Colonic mucosa (tissue), 4 donors: ENCODE data around the gene PROSER3. TPM values are rescaled to one million over a fixed set of nuclear protein-coding genes. Genes with fewer than 3 reads are reported as not detected.
A peak's percentile ranks its signal among the peaks of the same experiment; 100 is the strongest.

ENCODE experiments used
- DNase-seq: peaks from one replicate; pipeline ENCODE4 v3.0.0-alpha.2; 2020
- H3K27ac ChIP-seq: fragments of 200-600 bp; one replicate; pipeline ENCODE4 v1.8.0; 2021
- H3K27me3 ChIP-seq: fragments of 200-600 bp; one replicate; pipeline ENCODE4 v1.8.0; 2021
- H3K36me3 ChIP-seq: fragments of 200-600 bp; one replicate; pipeline ENCODE4 v1.8.0; 2021
- H3K4me1 ChIP-seq: fragments of 200-600 bp; one replicate; pipeline ENCODE4 v1.8.0; 2021; ENCODE audit warnings: mild to moderate bottlenecking
- H3K4me3 ChIP-seq: fragments of 200-600 bp; one replicate; pipeline ENCODE4 v1.8.0; 2021
- H3K9ac ChIP-seq, 2 donors: one replicate each; pipeline ENCODE4 v1.7.0; 2013; ENCODE audit warnings: control low read depth in 2 of 2, low read depth in 2 of 2, low read length in 2 of 2
- H3K9me3 ChIP-seq: fragments of 200-600 bp; one replicate; pipeline ENCODE4 v1.8.0; 2021
- CTCF ChIP-seq: fragments of 200-600 bp; IDR thresholded peaks from one replicate; pipeline ENCODE4 v1.8.0; 2022; ENCODE audit warnings: antibody characterized with exemption, mild to moderate bottlenecking
- intact Hi-C: fragments of 100-400 bp; cut with DNase I; formaldehyde crosslinking; loops from one replicate; pipeline ENCODE4 v1.14.1; 2022
- total RNA-seq, 2 donors: library from RNA; stranded (reverse); fragmentation: NEBNext Ultra II Directional in 1 of 2; extraction: Animal tissue kit (Norgen Biotek cat#: 25700) in 1 of 2; gene quantifications; one replicate each; pipeline ENCODE4 v1.2.1, GENCODE V29; 2021
- donor health status: healthy.
- donor health status: DM: no; HTN: no; CAD: no.
- donor health status: DM: no; HTN: no; CAD: no.

PROSER3 gene
- 10 to 100 TPM; 17.1 to 26.9 TPM for total RNA-seq

DNA sequence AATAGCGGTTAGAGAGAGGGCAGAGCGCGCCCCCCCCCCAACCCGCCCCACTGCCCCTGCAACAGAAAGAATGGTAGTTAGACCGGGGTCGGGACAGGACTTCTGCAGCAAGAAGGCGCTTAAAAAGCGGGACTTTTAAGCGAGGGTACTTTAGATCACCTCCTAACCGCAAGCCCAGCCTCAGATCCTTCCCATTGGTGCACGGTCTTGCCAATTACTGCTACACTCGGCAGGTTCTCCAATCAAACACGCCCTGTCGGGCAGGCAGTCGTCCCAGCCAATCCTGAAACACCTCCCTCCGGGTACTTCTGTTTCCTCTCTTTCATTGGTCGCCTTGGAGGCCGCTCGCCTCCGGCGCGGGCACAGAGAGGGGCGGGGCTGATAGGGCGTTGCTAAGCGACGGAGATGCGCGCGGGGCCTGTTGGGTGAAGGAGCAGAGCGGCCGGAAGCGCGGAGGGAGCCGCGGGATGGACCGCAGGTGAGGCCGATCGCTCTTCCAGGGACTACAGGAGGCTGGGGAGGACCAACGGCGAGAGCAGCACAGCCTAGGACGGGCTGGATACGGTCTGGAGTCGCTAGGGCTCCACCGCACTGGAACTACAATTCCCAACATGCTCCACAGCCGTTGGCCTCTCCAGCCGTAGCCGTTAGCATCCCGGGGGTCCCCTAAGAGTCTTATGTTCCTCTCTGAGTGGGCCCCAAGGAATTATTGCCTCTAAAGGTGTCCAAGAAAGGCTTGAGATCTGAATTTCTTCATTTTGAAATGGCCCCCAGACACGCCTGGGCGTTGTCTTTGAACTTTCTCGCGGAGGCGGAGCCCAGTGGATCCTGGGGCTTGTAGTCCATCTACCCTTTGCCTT lies at the start of gene PROSER3:
PROSER3 (plus strand) TSS at position 428 of the 860 bp plus-strand sequence; CDS start at position 468, 40 bp downstream.
- H3K27me3 ChIP-seq: no peaks in the 10 kb centered on the region
- no peak for TF ChIP-seq CTCF
- peak within 1 kb of the TSS; percentile 82 to 97 for H3K9ac ChIP-seq
- H3K36me3 ChIP-seq: peaks cover 5% of the 10 kb centered on the region
- H3K4me1 ChIP-seq: no peaks in the 10 kb centered on the region
- peak within 1 kb of the TSS; percentile 80 for H3K27ac ChIP-seq
- peak; percentile 98 for DNase-seq
- peak within 1 kb of the TSS; percentile 74 for H3K4me3 ChIP-seq
- no peaks in the 10 kb centered on the region for H3K9me3 ChIP-seq
- intact Hi-C loops: no loop called here

GRCh38 chr19:35708391-35708790 lies 49.6 kb upstream of the PROSER3 start:
- no peak overlapping the region for H3K9ac ChIP-seq
- H3K27ac ChIP-seq: no peak overlapping the region

DNA sequence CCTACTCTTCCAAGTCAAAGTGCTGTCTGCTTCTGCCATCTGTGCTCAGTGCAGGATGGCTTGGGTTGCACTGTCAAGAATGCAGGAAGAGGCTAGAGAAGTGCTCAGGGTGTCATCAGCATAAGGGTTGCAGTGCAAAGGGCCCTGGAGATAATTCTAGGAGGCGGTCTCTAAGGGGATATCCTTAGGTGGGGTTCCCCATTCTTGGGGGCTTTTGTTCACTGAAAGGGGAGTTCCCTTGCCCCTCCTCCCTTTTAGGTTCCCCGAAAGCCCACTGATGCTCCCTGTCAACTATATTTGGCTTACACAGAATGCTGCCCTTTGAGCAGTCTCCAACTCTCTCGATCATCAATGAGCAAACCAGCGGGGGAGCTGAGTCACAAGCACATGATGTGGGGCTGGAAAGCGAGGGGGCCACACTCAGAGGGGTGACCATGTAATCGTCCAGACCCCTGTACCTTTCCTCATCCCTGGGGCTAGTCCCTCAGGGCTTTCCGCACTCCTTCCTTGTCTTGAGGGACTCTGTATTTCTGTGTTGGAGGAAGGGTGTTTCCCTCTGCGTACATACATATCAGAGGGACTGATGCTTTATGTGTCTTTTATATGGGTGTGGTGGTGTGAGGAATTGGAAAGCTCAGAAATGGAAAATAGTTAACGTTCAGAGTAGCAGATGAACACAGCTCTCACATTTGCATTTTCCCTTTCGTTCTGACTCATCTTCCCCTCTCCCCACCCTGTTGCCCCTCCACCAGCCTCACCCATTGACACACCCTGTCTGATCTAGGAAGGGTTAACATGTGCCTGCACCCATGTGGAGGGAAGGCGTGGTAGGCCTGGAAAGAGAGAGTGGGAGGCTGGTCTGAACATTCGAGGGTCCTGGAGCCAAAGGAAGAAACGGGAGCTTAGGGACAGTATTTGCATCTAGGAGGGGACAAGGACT lies 46.9 kb upstream of the PROSER3 start:
- Histone ChIP-seq H3K4me1 (peaks cover 8% of the 10 kb centered on the region), H3K27ac (no peak overlapping the region), H3K9ac (no peak overlapping the region), H3K36me3 (no peaks in the 10 kb centered on the region), H3K9me3 (no peaks in the 10 kb centered on the region), H3K4me3 (no peak overlapping the region), H3K27me3 (no peaks in the 10 kb centered on the region)
- no peak for DNase-seq
- intact Hi-C loops: loop anchor here (5.0 kb wide), 1 partner anchor 164 kb away; the partner anchor contains the start of gene TMEM147
- TF ChIP-seq CTCF: no peak

More at GRCh38 chr19:35708391-35708790, 49.6 kb upstream of the PROSER3 start:
- Histone ChIP-seq H3K9me3 (no peaks in the 10 kb centered on the region), H3K4me3 (no peak overlapping the region), H3K27me3 (no peaks in the 10 kb centered on the region), H3K4me1 (no peaks in the 10 kb centered on the region), H3K36me3 (no peaks in the 10 kb centered on the region)
- DNase-seq: no peak
- intact Hi-C loops: no loop called here
- no peak for TF ChIP-seq CTCF

DNA sequence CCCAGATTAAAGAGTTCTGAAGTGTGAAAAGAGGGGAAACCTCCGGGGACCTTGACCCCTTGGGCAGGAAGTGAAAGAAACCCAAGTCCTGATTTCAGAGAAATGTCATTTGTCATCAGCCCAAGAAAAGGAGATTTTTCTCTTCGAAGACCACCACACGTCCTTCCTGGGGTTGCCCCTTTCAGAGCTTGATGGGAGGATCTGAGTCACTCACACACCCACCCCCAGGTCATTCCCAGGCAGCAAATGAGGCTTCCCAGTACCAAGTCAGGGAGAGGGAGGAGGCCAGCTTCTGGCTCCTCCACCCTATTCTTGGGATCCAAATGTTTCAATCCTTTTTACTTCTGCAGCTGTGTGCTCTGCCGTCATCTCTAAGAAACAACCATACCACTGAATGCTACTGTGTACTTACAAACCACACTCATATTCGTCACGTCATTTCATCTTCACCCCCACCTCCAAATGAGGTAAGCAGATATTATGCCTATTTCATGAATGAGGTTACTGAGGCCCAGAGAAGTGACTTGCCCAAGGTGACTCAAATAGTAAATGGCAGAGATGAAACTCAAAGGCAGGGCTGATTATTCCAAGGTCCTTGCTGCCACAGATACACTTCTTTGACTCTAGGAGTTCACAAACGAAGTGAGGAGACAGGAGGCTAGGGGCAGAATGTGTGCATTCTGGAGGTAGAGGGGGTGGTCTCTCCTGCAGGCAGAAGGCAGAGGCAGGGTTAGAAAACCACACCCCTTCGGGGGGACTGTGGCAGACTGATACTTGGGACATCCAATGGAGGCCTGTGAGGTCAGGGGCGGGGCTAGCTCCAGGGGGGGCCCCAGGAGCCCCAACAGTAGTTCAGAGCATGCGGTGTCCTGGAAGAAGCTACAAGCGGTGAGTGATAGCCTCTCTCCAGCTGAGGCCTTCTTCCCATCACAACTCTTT lies 45.1 kb upstream of the PROSER3 start:
- Histone ChIP-seq H3K27ac (no peak overlapping the region), H3K36me3 (no peaks in the 10 kb centered on the region), H3K9me3 (no peaks in the 10 kb centered on the region), H3K27me3 (no peaks in the 10 kb centered on the region), H3K4me3 (no peak overlapping the region), H3K4me1 (peaks cover 9% of the 10 kb centered on the region), H3K9ac (no peak overlapping the region)
- no peak for DNase-seq
- TF ChIP-seq CTCF: no peak
- intact Hi-C loops: loop anchor here (5.0 kb wide), 1 partner anchor 166 kb away; the partner anchor contains the start of gene TMEM147
